ENCODE measurements around the gene UBTF. TPM values are rescaled to one million over a fixed set of nuclear protein-coding genes. Genes with fewer than 3 reads are reported as not detected.

UBTF gene
- polyA plus RNA-seq, 1 donor (not counting 4 experiments of a cell fraction or from before 2014, with no cell fraction given) = 23.0 TPM

- peaks cover 49% of the 10 kb centered on the region for H3K4me1 ChIP-seq (ENCODE audit: control insufficient read depth, extremely low read depth, insufficient read depth, low read length)
- no peak overlapping the region for H3K27ac ChIP-seq (ENCODE audit: control insufficient read depth, insufficient read depth, low read length)
- peaks cover 2% of the 10 kb centered on the region for H3K79me2 ChIP-seq (ENCODE audit: control insufficient read depth, insufficient read depth, low read length)
- no peak overlapping the region for H3K4me2 ChIP-seq (ENCODE audit: control insufficient read depth, extremely low read depth, insufficient read depth, low read depth, low read length)
- no peaks in the 10 kb centered on the region for H3K9me3 ChIP-seq (ENCODE audit: control insufficient read depth, low read depth, low read length)
- H3K36me3 ChIP-seq (ENCODE audit: control insufficient read depth in 2 of 2, extremely low read depth in 1 of 2, insufficient read depth in 2 of 2, low read length in 2 of 2) = peaks cover 20 to 33% of the 10 kb centered on the region in 2 experiments
- DNase-seq (ENCODE audit: low read depth, low spot score) (no peak), FAIRE-seq (no peak)
- H3K9me1 ChIP-seq (ENCODE audit: control insufficient read depth, extremely low read depth, insufficient read depth, low read length) = peaks cover 5% of the 10 kb centered on the region
- dilution Hi-C loops (cut with MboI; ENCODE audit: extremely low pct_ligation_motif_present, low sequenced_read_pairs) = no loop called here
- no peak overlapping the region for H3K9ac ChIP-seq (ENCODE audit: control insufficient read depth, extremely low read depth, insufficient read depth, low read length)
- no peaks in the 10 kb centered on the region for H3K27me3 ChIP-seq (ENCODE audit: control insufficient read depth, extremely low read depth, insufficient read depth, low read length)
- no peak overlapping the region for H2AFZ ChIP-seq (ENCODE audit: control insufficient read depth, low read length)
- H3K4me3 ChIP-seq (ENCODE audit: control insufficient read depth in 2 of 3, extremely low read depth in 1 of 3, insufficient read depth in 2 of 3, low read depth in 1 of 3, low read length in 3 of 3) = no peak overlapping the region
- no peak for TF ChIP-seq EZH2 (IDR thresholded peaks at IDR 0.05; ENCODE audit: low read length)
- TF ChIP-seq, protein P1, sequence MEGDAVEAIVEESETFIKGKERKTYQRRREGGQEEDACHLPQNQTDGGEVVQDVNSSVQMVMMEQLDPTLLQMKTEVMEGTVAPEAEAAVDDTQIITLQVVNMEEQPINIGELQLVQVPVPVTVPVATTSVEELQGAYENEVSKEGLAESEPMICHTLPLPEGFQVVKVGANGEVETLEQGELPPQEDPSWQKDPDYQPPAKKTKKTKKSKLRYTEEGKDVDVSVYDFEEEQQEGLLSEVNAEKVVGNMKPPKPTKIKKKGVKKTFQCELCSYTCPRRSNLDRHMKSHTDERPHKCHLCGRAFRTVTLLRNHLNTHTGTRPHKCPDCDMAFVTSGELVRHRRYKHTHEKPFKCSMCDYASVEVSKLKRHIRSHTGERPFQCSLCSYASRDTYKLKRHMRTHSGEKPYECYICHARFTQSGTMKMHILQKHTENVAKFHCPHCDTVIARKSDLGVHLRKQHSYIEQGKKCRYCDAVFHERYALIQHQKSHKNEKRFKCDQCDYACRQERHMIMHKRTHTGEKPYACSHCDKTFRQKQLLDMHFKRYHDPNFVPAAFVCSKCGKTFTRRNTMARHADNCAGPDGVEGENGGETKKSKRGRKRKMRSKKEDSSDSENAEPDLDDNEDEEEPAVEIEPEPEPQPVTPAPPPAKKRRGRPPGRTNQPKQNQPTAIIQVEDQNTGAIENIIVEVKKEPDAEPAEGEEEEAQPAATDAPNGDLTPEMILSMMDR (optimal IDR thresholded peaks at IDR 0.05 in 1 of 3, IDR thresholded peaks at IDR 0.05 in 1 of 3, conservative IDR thresholded peaks at IDR 0.05 in 1 of 3; ENCODE audit: extremely low read depth in 1 of 3, insufficient read depth in 2 of 3, low read length in 3 of 3) = peak in 2 of 3 experiments; percentile 7 to 18
- H4K20me1 ChIP-seq (ENCODE audit: control insufficient read depth, extremely low read depth, insufficient read depth, low read length) = peaks cover 2% of the 10 kb centered on the region
These were observed 13.3 kb downstream of the UBTF start for GRCh38 chr17:44205962-44206824.

DNA sequence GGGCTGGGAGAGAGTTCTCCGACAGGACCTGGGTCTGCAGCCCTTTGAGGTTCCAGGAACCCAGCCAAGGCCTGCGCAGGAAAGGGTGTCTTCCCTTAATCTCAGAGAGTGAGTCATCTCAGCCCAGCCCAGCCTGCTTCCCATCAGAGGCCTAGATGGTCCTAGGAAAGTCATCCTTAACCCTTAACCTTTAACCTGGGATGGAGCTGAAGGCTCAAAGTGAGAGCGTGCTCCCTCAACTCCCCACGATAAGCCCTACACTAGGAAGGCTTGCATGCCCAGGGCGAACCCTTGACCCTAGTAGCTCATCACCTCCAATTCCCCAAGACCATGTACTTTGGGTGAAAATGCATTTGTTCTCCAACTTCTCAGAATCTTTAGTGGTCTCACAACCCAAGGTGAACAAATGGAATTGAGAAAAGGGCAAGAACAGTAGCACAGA, 15.0 kb downstream of the UBTF start:
- dilution Hi-C loops (cut with MboI; ENCODE audit: extremely low pct_ligation_motif_present, low sequenced_read_pairs) = no loop called here
- TF ChIP-seq, protein P1 (optimal IDR thresholded peaks at IDR 0.05 in 1 of 3, IDR thresholded peaks at IDR 0.05 in 1 of 3, conservative IDR thresholded peaks at IDR 0.05 in 1 of 3; ENCODE audit: extremely low read depth in 1 of 3, insufficient read depth in 2 of 3, low read length in 3 of 3) = no peak
- no peak for TF ChIP-seq EZH2 (IDR thresholded peaks at IDR 0.05; ENCODE audit: low read length)
- H3K9me3 ChIP-seq (ENCODE audit: control insufficient read depth, low read depth, low read length) = no peaks in the 10 kb centered on the region
- H3K79me2 ChIP-seq (ENCODE audit: control insufficient read depth, insufficient read depth, low read length) = peaks cover 2% of the 10 kb centered on the region
- no peak overlapping the region for H3K9ac ChIP-seq (ENCODE audit: control insufficient read depth, extremely low read depth, insufficient read depth, low read length)
- H3K4me1 ChIP-seq (ENCODE audit: control insufficient read depth, extremely low read depth, insufficient read depth, low read length) = peaks cover 44% of the 10 kb centered on the region
- no peak for DNase-seq (ENCODE audit: low read depth, low spot score)
- no peaks in the 10 kb centered on the region for H3K27me3 ChIP-seq (ENCODE audit: control insufficient read depth, extremely low read depth, insufficient read depth, low read length)
- no peak overlapping the region for H3K27ac ChIP-seq (ENCODE audit: control insufficient read depth, insufficient read depth, low read length)
- H3K36me3 ChIP-seq (ENCODE audit: control insufficient read depth in 2 of 2, extremely low read depth in 1 of 2, insufficient read depth in 2 of 2, low read length in 2 of 2) = peaks cover 18 to 23% of the 10 kb centered on the region in 2 experiments
- H3K9me1 ChIP-seq (ENCODE audit: control insufficient read depth, extremely low read depth, insufficient read depth, low read length) = peaks cover 5% of the 10 kb centered on the region
- H2AFZ ChIP-seq (ENCODE audit: control insufficient read depth, low read length) = no peak overlapping the region
- H3K4me3 ChIP-seq (ENCODE audit: control insufficient read depth in 2 of 3, extremely low read depth in 1 of 3, insufficient read depth in 2 of 3, low read depth in 1 of 3, low read length in 3 of 3) = no peak overlapping the region
- peaks cover 2% of the 10 kb centered on the region for H4K20me1 ChIP-seq (ENCODE audit: control insufficient read depth, extremely low read depth, insufficient read depth, low read length)
- no peak overlapping the region for H3K4me2 ChIP-seq (ENCODE audit: control insufficient read depth, extremely low read depth, insufficient read depth, low read depth, low read length)
- FAIRE-seq = peak; percentile 84
